ENCODE data around the gene LRP5. TPM values are rescaled to one million over a fixed set of nuclear protein-coding genes. Genes with fewer than 3 reads are reported as not detected.

LRP5 gene
- total RNA-seq, 1 experiment from 2014 or later: 55.2 TPM

- Histone ChIP-seq H3K9ac (ENCODE audit: low read length) (peak overlapping the region; percentile 86), H2AFZ (ENCODE audit: low read depth, low read length, poor library complexity, severe bottlenecking) (peak overlapping the region; percentile 52), H3K9me2 (ENCODE audit: insufficient read depth) (no peaks in the 10 kb centered on the region), H3K4me1 (ENCODE audit: control insufficient read depth in 1 of 2, insufficient read depth in 2 of 2, low read length in 2 of 2) (peaks cover 10 to 26% of the 10 kb centered on the region in 2 experiments), H3K9me3 (ENCODE audit: control insufficient read depth in 1 of 2, insufficient read depth in 1 of 2, low read depth in 1 of 2, low read length in 2 of 2) (no peaks in the 10 kb centered on the region), H3K27me3 (ENCODE audit: insufficient read depth, low read length) (no peaks in the 10 kb centered on the region), H3K79me2 (ENCODE audit: insufficient read depth, low read length) (peaks cover 45% of the 10 kb centered on the region), H3K36me3 (ENCODE audit: control insufficient read depth in 1 of 2, insufficient read depth in 2 of 2, low read length in 2 of 2) (no peaks in the 10 kb centered on the region; a peak in 1 of 4 replicates), H4K20me1 (ENCODE audit: insufficient read depth) (peaks cover 32% of the 10 kb centered on the region), H3K27ac (ENCODE audit: low read depth, low read length) (peak overlapping the region; percentile 87), H3K4me2 (ENCODE audit: low read length) (peak overlapping the region; percentile 99), H3K4me3 (replicated peaks in 1 of 2; ENCODE audit: low read depth in 1 of 2, low read length in 2 of 2) (peak overlapping the region; percentile 67 to 81)
- POLR2A ChIA-PET: no interaction called here
- TSS peak; percentile 99 for BruUV-seq (replicated peaks)
- RAD21 ChIA-PET (ENCODE audit: low non-redundant PET in 1 of 2, low total read pairs in 2 of 2, uncharacterized antibody in 2 of 2, unreplicated experiment in 2 of 2): interaction anchor here in 1 of 2 experiments (0.5 kb wide), 1 partner anchor 359 kb away, joined by 3 read pairs; no protein-coding TSS in a partner anchor
- CTCF ChIA-PET: interaction anchor here (0.6 kb wide), 1 partner anchor 1252 kb away, joined by 3 read pairs; no protein-coding TSS in a partner anchor
- ATAC-seq: peak; percentile 88
- intact Hi-C loops (cut with micrococcal nuclease): no loop called here
- DNase-seq (ENCODE audit: low read depth, low spot score): peak; percentile 96
- TF ChIP-seq JUND (IDR thresholded peaks at IDR 0.05): no peak
- TF ChIP-seq SIN3A (IDR thresholded peaks at IDR 0.05; ENCODE audit: low read depth): no peak
- TF ChIP-seq TCF7L2 (IDR thresholded peaks at IDR 0.05; ENCODE audit: borderline replicate concordance, extremely low read depth, insufficient read depth, insufficient read length): no peak
- TF ChIP-seq ZNF274 (IDR thresholded peaks at IDR 0.05; ENCODE audit: low read depth, low read length): no peak
- no peak for TF ChIP-seq EZH2 (IDR thresholded peaks at IDR 0.05)
- TF ChIP-seq CTCF (IDR thresholded peaks at IDR 0.05 in 2 of 3, conservative IDR thresholded peaks at IDR 0.05 in 1 of 3; ENCODE audit: borderline replicate concordance in 1 of 3, insufficient read depth in 1 of 3, low read depth in 2 of 3, low read length in 2 of 3): no peak
- peak; percentile 100 for TF ChIP-seq ATF3 (IDR thresholded peaks at IDR 0.05)
- TF ChIP-seq POLR2AphosphoS5 (IDR thresholded peaks at IDR 0.05; ENCODE audit: low read depth, low read length): peak; percentile 52
- 0 out of 2 replicates have a peak, but pooled peaks have one; percentile 22 for TF ChIP-seq CBX3 (IDR thresholded peaks at IDR 0.05; ENCODE audit: low read depth)
- TF ChIP-seq ZBTB33 (IDR thresholded peaks at IDR 0.05; ENCODE audit: extremely low read depth, insufficient replicate concordance, low read length): no peak
- TF ChIP-seq CEBPB (IDR thresholded peaks at IDR 0.05; ENCODE audit: low read depth): no peak
- no peak for TF ChIP-seq RAD21 (IDR thresholded peaks at IDR 0.05; ENCODE audit: low read depth)
- TF ChIP-seq EGR1 (IDR thresholded peaks at IDR 0.05; ENCODE audit: low read depth): peak; percentile 85
- TF ChIP-seq FOSL1 (IDR thresholded peaks at IDR 0.05; ENCODE audit: low read depth): no peak
- no peak for TF ChIP-seq EZH2phosphoT487 (IDR thresholded peaks at IDR 0.05; ENCODE audit: borderline replicate concordance)
- TF ChIP-seq MAX (IDR thresholded peaks at IDR 0.05): 0 out of 2 replicates have a peak, but pooled peaks have one; percentile 25
- TF ChIP-seq ELF1 (IDR thresholded peaks at IDR 0.05; ENCODE audit: borderline replicate concordance, low read depth): no peak
- TF ChIP-seq SP1 (IDR thresholded peaks at IDR 0.05; ENCODE audit: low read depth): peak; percentile 90
- peak; percentile 7 for TF ChIP-seq YY1 (IDR thresholded peaks at IDR 0.05; ENCODE audit: extremely low read depth, insufficient replicate concordance, low read depth, low read length)
- no peak for TF ChIP-seq ZFX (IDR thresholded peaks at IDR 0.05)
- TF ChIP-seq POLR2A (IDR thresholded peaks at IDR 0.05; ENCODE audit: borderline replicate concordance, extremely low read depth, insufficient read depth, insufficient read length): no peak
Measured at GRCh38 chr11:68459886-68460740, 147.7 kb downstream of the LRP5 start.

All from HCT116 (cell line).